Spinal cord (tissue), 10 donors: ENCODE results near the gene CTNNA3. TPM values are rescaled to one million over a fixed set of nuclear protein-coding genes. Genes with fewer than 3 reads are reported as not detected.
A peak's percentile ranks its signal among the peaks of the same experiment; 100 is the strongest.

ENCODE experiments used
- DNase-seq, 6 donors: peaks; one replicate each; pipeline versions ENCODE4 v3.0.0 to v3.0.0-alpha.2; 2013 to 2015; ENCODE audit warnings: low spot score in 6 of 6, low read depth in 4 of 6
- H3K27ac ChIP-seq: one replicate; pipeline ENCODE4 v1.5.1; 2013; ENCODE audit warnings: low read depth, low read length, control low read depth
- H3K27me3 ChIP-seq: one replicate; pipeline ENCODE4 v1.6.1; 2013; ENCODE audit warnings: low read length; ENCODE audit not compliant: control insufficient read depth, insufficient read depth
- H3K36me3 ChIP-seq: one replicate; pipeline ENCODE4 v1.6.1; 2013; ENCODE audit warnings: low read length; ENCODE audit not compliant: control insufficient read depth, insufficient read depth
- H3K4me1 ChIP-seq: one replicate; pipeline ENCODE4 v1.6.1; 2013; ENCODE audit warnings: low read length; ENCODE audit not compliant: control insufficient read depth, insufficient read depth
- H3K4me3 ChIP-seq: one replicate; pipeline ENCODE4 v1.5.1; 2013; ENCODE audit warnings: low read depth, low read length, control low read depth
- H3K9me3 ChIP-seq: one replicate; pipeline ENCODE4 v1.6.1; 2013; ENCODE audit warnings: low read length; ENCODE audit not compliant: control insufficient read depth, insufficient read depth
- WGBS: methylation state at CpG from one replicate; pipeline ENCODE4 v1.1.5; 2013; ENCODE audit warnings: missing lambda C conversion rate; ENCODE audit not compliant: insufficient coverage; 5-methylcytosine and 5-hydroxymethylcytosine counted together
- polyA plus RNA-seq, 2 donors: library from polyadenylated mRNA; unstranded; fragments of 120-200 nt; gene quantifications; one replicate each; pipeline ENCODE4 v1.2.1, GENCODE V29; 2013; ENCODE audit not compliant: insufficient read length in 2 of 2
- total RNA-seq, 2 donors: library from RNA; depleted of rRNA in 1 of 2; stranded (reverse); fragments of 120-200 nt in 1 of 2; fragments of >200 nt in 1 of 2; gene quantifications; one replicate each; pipeline versions ENCODE4 v1.2.3 to v1.2.4, GENCODE V29; 2013 to 2014
- donor health status: healthy.

Gene CTNNA3
- total and polyA plus RNA-seq, 4 donors = 15.3 to 63.5 (median 41.0) TPM

DNA sequence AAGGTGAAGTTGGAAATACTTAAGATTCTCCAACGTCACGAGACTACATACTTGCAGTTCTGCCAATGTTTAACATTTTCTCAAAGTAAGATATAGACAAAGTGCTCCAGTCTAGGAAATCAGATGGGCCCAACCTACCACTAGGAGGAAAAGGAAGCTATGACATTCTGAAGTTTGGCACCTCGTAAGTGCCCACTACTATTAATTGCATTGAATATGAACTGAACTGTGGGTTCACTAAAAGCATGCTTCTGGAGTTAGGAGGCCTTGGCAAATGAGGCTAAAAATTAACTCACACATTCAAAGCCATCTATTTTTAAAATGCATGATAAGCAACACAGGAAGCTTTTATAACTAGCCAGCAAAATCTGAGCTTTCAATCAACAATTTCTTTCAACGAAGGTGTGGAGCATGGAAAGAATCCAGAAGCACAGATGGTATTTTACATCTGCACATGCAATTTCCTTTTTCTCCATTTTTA is 620.5 kb downstream of the CTNNA3 start:
- H3K27ac ChIP-seq = no peak overlapping the region
- no peaks in the 10 kb centered on the region for H3K27me3 ChIP-seq
- no peaks in the 10 kb centered on the region for H3K9me3 ChIP-seq
- H3K4me3 ChIP-seq = no peak overlapping the region
- no peaks in the 10 kb centered on the region for H3K4me1 ChIP-seq
- peak in 1 of 6 donors; percentile 36 for DNase-seq
- no peaks in the 10 kb centered on the region for H3K36me3 ChIP-seq
- WGBS = no CpG with 5 or more reads among the region's 4 CpGs

DNA sequence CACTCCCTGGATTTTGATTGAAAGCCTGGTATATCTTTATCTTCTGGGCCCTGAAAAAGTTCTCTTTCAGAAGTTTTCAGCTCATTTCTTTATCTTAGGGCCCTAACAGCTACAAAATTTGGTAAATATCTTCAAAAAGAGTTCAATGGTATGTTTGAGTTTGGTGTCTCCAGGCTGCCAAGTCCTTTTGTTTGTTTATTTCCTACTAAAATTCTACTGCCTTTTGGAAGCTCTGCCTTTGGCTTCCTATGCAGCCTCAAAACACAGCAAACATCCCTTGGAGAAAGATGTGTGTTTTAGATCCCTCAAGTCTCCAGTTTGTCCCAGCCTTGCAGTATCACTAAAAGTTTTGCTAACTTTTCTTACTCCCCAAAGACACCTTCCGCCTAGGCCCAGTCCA is 623.3 kb downstream of the CTNNA3 start:
- WGBS = 91% methylated on average over 1 of the region's 1 CpG
- no peak for DNase-seq
- H3K36me3 ChIP-seq = no peaks in the 10 kb centered on the region
- H3K27ac ChIP-seq = no peak overlapping the region
- H3K9me3 ChIP-seq = no peaks in the 10 kb centered on the region
- no peaks in the 10 kb centered on the region for H3K4me1 ChIP-seq
- no peaks in the 10 kb centered on the region for H3K27me3 ChIP-seq
- H3K4me3 ChIP-seq = no peak overlapping the region

DNA sequence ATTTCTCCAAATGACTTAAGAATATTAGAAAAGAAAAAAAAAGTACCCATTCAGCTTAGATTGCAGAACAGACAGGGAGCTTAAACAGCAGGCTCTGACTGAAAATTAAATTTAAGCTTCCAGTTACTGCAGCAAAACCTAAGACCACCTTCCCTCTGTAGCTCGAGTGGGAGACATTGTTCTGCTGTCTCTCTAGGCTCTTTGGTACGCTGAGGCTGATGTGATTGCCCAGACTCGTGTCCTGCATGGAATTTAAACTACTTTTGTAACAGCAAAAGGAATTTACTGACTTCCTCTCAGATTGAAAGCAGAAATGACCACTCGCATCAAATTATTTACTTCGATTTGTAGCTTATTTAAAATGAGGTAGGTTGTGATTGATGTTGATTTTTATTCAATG is 645.6 kb downstream of the CTNNA3 start:
- Histone ChIP-seq H3K27me3 (no peaks in the 10 kb centered on the region), H3K9me3 (no peaks in the 10 kb centered on the region), H3K4me1 (peaks cover 3% of the 10 kb centered on the region), H3K4me3 (no peak overlapping the region), H3K36me3 (no peaks in the 10 kb centered on the region), H3K27ac (peak overlapping the region; percentile 17)
- DNase-seq = peak in 5 of 6 donors; percentile 4 to 76 (median 20)
- 3% methylated on average over 3 of the region's 5 CpGs for WGBS

DNA sequence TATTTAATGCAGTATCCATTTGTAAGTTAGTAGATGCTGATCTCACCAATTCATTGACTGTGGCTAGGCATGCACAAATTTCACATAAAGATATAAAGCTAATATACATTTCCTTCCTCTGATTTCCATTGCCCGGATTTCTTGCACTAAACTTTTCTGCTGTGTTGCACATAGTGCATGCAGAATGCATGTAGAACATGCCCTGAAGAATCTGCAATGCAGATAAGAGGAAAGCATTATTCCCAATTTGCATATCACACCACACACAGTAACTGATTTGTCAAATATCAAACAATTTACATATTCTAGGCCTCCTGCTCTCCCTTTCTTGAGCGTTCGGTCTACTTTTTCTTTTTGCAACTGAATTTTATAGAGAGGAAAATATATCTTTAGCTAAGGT is 646.0 kb downstream of the CTNNA3 start:
- peak in 4 of 6 donors; percentile 4 to 62 (median 28) for DNase-seq
- Histone ChIP-seq H3K4me3 (no peak overlapping the region), H3K27ac (no peak overlapping the region), H3K9me3 (no peaks in the 10 kb centered on the region), H3K4me1 (peaks cover 3% of the 10 kb centered on the region), H3K27me3 (no peaks in the 10 kb centered on the region), H3K36me3 (no peaks in the 10 kb centered on the region)
- no CpG with 5 or more reads among the region's 3 CpGs for WGBS

DNA sequence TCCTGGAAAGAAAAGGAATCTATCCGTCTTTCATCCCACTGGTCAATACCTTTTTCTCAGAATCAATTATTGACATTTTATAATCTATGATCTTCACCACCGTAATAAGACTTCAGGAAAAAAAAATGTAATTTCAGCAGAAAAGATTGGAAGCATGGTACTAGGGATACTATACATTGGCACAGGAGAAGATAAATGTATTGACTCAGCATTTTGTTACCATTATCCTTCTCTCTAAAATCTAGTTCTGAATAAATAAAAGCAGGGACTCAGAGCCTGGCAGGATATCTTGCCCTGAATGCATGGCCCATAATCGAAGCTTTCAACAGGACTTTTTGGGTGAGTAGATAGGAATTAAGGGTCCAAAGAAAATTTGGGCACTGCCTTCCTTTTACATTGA is 649.5 kb downstream of the CTNNA3 start:
- H3K27me3 ChIP-seq = no peaks in the 10 kb centered on the region
- H3K4me3 ChIP-seq = no peak overlapping the region
- H3K27ac ChIP-seq = no peak overlapping the region
- H3K9me3 ChIP-seq = no peaks in the 10 kb centered on the region
- no peaks in the 10 kb centered on the region for H3K36me3 ChIP-seq
- WGBS = 88% methylated on average over 1 of the region's 3 CpGs
- peaks cover 3% of the 10 kb centered on the region for H3K4me1 ChIP-seq
- DNase-seq = no peak

DNA sequence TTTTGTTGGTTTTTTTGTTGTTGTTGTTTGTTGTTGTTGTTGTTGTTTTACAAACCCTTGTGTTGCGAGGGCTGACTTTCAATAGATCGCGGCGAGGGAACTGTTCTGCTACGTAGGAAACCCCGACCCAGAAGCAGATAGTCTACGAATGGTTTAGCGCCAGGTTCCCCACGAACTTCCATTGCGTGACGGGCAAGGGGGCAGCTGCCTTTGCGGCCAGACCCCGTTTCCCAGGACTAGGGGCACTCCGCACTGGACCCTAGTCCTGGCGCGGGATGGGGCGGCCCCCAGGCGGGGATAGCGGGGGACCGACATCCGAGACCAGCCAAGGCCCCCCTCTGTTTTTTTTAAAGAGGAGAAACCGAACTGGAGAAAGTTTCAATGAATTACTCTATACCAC is 650.6 kb downstream of the CTNNA3 start:
- Histone ChIP-seq H3K36me3 (no peaks in the 10 kb centered on the region), H3K4me3 (no peak overlapping the region), H3K27me3 (no peaks in the 10 kb centered on the region), H3K4me1 (no peaks in the 10 kb centered on the region), H3K9me3 (no peaks in the 10 kb centered on the region), H3K27ac (no peak overlapping the region)
- no peak for DNase-seq
- 97% methylated on average over 20 of the region's 22 CpGs for WGBS

DNA sequence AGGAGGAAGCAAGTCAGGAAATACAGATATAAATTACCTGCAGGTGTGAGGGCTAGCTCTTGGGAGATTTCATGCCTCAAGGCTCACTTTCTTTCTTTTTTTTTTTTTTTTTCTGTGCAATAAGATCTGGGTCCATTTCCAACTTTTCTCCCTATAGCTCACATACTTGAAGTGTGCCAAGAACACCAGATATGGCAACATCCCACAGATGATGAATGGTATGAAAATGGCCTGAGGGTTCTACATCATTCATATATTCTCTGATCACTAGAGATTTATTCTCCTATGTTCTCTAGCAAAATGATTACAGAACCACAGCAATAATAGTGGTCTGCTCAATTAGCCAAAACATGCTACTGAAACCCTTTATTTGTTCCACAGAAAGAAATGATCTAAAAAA is 653.0 kb downstream of the CTNNA3 start:
- no peak overlapping the region for H3K27ac ChIP-seq
- no peaks in the 10 kb centered on the region for H3K36me3 ChIP-seq
- no peaks in the 10 kb centered on the region for H3K27me3 ChIP-seq
- H3K9me3 ChIP-seq = no peaks in the 10 kb centered on the region
- no peak overlapping the region for H3K4me3 ChIP-seq
- H3K4me1 ChIP-seq = no peaks in the 10 kb centered on the region
- peak in 1 of 6 donors; percentile 5 for DNase-seq

DNA sequence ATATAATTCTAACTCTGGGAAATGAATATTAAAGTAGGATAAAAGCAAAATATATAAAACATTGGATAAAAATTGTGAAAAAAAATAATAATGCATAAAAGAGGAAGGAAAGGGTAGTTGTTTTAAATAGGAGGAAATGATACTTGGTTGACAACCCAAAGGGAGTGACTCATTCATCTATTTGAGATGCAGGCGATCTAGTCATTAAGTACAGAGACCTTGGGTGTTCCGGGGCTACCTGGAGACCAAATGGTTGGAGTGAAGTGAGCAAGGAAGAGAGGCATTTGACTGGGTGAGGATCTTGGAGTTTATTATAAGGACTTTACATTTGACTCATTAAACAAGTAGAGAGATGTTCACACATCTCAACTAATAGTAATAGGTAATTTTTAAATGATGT is 659.2 kb downstream of the CTNNA3 start:
- H3K27ac ChIP-seq = no peak overlapping the region
- WGBS = 100% methylated on average over 2 of the region's 2 CpGs

DNA sequence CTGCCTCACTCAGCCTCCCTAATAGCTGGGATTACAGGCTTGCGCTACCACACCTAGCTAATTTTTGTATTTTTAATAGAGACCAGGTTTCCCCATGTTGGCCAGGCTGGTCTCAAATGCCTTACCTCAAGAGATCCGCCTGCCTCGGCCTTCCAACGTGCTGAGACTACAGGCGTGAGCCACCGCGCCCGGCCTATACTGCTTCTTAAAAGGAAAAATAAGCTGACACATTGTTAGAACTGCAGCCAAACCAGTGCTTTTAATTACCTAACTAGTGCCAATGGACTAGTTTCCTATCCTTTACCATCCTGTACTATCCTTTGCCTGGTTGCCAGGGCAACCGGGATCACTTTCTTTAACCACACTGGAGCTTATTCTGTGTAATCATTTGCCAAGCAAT is 662.1 kb downstream of the CTNNA3 start:
- Histone ChIP-seq H3K9me3 (no peaks in the 10 kb centered on the region), H3K27me3 (no peaks in the 10 kb centered on the region), H3K27ac (no peak overlapping the region), H3K36me3 (no peaks in the 10 kb centered on the region), H3K4me3 (no peak overlapping the region), H3K4me1 (no peaks in the 10 kb centered on the region)
- 98% methylated on average over 9 of the region's 9 CpGs for WGBS
- DNase-seq = peak in 1 of 6 donors; percentile 30

More for the DNA sequence above, 659.2 kb downstream of the CTNNA3 start:
- Histone ChIP-seq H3K36me3 (no peaks in the 10 kb centered on the region), H3K9me3 (no peaks in the 10 kb centered on the region), H3K4me3 (no peak overlapping the region), H3K4me1 (no peaks in the 10 kb centered on the region), H3K27me3 (no peaks in the 10 kb centered on the region)
- no peak for DNase-seq

DNA sequence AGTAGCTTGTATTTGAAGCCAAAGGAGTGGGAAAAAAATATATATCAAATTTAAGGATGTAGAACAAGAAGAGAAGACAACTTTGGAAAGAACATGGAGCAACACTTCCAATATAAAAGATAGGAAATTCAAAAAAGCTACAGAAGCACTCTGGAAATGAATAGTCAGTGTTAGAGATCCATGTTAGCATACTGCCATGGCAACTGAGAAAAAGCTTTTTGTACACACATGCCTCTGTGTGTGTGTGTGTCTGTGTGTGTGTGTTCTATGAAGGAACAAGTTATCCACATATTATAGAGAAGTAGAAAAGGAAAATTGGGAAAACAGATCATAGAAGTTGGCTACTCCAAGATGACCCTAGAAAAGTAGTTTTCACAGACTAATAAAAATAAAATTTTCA is 673.9 kb downstream of the CTNNA3 start:
- H3K27ac ChIP-seq = peak overlapping the region; percentile 40
- no peaks in the 10 kb centered on the region for H3K9me3 ChIP-seq
- no peaks in the 10 kb centered on the region for H3K27me3 ChIP-seq
- no peaks in the 10 kb centered on the region for H3K36me3 ChIP-seq
- no peak overlapping the region for H3K4me3 ChIP-seq
- DNase-seq = peak in 3 of 6 donors; percentile 19 to 66 (median 55)
- H3K4me1 ChIP-seq = no peaks in the 10 kb centered on the region
